CD4-positive, alpha-beta T cell treated with Interferon gamma for 1 hour (primary cell): Measurements from ENCODE around the gene TOX3.

ENCODE experiments used
- DNase-seq: peaks from one replicate; pipeline ENCODE4 v3.0.0-alpha.2; 2020

TOX3 gene

GRCh38 chr16:52563767-52564611 lies 17.0 kb upstream of the TOX3 start:
- no peak for DNase-seq

- DNase-seq = no peak
These were observed 15.8 kb upstream of the TOX3 start for GRCh38 chr16:52562770-52563169.

DNA sequence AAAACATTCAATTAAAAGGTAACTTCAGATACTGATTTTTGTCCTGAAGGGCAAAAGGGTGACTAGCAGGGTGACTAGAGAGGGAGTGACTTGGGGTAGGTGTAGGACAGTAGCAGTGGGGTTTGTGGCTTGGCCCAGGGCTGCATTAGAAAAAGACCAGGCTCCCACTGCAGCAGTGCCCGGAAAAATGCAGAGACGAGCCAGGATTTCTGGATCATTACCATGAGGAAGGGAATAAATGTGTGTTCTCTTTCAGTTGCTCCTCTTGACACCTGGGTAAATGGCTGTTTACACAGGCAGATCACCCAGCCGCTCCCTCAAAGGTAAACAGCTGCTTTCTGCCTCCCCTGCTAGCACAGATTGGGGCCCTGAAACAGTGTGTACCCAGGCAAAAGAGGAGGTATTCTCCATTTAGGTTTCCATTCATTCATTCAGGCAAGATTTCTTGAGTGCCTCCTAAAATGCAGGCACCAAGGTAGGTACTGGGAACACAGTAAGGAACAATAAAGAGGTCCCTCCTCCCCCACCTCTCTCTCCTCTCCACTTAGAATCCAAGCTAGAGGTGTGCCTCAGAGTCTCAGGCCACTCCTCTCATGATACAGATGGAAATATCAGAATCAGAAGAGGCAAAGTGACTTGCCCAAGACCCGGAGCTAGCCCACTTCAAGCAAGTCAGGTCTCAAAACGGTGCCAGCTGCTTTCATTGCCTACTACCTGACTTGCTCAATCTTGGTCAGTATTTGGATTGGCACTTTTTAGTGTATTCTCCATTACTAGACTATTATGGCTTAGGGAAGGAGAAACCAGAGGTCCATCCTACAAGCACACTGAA lies 15.2 kb upstream of the TOX3 start:
- DNase-seq = no peak

- DNase-seq = no peak
These were observed 11.5 kb upstream of the TOX3 start for GRCh38 chr16:52558448-52558847.

GRCh38 chr16:52557236-52557635 lies 10.3 kb upstream of the TOX3 start:
- DNase-seq = no peak

- DNase-seq = no peak
These were observed 9.1 kb upstream of the TOX3 start for GRCh38 chr16:52556083-52556482.

DNA sequence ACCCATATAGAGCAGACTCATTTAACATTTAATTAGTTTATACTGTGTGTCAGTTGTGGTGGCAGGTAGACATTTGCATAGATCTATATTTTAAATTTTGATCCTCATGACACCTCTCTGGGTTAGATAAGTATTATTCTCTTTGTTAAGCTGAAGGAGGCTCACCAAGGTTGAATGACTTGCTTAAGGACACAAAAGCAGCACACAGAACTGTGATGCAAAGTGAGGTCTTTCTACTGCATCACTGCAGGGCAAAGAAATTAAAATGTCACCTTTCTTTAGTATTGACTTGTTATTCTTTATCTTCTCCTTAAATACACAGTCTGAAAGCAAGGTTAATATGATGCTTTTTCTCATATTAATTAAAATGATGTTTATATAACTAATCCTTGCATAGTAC lies 8.6 kb upstream of the TOX3 start:
- no peak for DNase-seq

DNA sequence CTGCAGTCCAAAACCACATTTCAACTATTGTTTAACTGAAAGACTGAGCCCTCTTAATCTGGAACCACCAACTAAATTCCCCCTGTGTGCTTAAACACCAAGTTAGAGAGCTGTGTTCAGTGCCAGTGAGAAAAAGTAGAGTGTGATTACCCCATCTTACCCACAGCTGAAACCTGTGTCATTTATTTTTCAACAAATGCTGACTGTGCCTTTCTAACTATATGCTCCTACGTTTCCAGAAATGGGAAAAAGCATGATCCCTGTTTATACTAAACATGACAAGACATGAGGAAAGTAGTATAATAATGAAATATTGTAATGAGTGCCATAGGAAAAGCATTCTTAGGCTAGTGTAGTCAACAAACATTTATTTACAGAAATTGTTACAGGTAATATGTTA lies 7.4 kb upstream of the TOX3 start:
- DNase-seq = no peak

- DNase-seq = no peak
These were observed 6.4 kb upstream of the TOX3 start for GRCh38 chr16:52553322-52553721.

GRCh38 chr16:52552643-52553042 lies 5.7 kb upstream of the TOX3 start:
- no peak for DNase-seq

DNA sequence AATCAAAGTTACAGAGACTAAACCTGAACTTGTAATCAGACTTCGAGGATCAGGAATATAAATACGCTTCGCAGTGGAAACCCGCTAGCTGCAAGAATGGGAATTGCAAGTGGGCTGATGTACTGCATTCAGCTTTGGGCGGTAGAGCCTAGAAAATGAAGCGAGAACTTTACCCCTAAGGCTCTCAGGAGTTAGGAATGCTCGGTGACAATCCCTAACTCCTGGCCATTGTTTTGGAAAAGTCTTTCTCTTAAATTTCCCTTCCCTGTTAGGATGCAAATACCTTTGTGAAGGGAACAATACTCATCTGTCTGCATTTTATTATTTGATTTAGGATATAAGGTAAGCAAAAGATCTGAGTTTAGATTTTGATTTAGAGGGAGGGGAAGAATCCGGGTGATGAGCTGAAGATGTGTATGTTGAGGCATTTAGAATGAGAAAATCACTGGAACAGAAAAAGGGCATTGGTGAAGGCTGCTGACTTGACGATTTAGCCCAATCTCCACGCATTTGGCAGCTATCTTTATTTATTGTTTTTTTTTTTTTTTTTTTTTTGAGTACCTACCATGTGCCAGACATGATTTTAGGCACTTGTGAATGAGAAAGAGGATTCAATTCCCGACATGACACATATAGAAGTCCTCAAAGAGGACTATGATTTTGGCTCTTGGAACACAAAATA lies 2.2 kb upstream of the TOX3 start:
- no peak for DNase-seq

- no peak for DNase-seq
These were observed 1.5 kb upstream of the TOX3 start for GRCh38 chr16:52548261-52549010.

- DNase-seq = no peak
These were observed 882 bp upstream of the TOX3 start for GRCh38 chr16:52547834-52548215.

DNA sequence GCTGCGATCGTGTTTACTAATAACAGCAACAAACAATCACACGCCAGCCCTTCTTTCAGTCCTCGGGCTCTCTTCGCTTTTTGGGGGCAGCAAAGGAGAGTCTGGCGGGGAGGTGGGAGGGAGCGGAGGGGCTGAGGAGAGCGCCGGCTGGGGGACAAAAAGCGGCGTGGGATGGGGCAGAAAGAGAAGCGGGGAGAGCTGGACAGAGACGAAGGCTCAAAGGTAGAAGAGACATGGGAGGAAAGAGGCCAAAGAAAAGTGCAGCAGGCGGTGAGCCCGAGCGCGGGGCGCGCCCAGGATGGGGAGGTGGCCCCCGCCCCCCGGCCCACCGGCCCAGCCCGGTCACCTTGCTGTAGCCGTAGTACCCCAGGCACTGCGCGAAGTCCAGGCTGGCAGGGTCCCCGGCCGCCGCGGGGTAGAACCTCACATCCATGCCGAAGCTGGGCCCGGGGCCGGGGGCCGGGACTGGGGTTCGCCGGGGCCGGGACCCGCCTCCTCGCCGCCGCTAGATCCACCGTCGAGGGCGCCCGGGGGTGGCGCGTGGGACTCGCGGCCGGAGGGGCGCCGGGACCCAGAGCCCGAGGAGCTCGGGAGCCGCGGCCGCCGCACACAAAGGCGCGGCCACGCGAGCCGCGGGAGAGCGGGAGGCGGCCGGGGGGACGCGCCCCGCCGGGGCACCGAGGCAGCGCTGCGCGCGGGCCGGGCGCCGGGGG lies 496 bp downstream of the TOX3 start:
- DNase-seq = no peak

DNA sequence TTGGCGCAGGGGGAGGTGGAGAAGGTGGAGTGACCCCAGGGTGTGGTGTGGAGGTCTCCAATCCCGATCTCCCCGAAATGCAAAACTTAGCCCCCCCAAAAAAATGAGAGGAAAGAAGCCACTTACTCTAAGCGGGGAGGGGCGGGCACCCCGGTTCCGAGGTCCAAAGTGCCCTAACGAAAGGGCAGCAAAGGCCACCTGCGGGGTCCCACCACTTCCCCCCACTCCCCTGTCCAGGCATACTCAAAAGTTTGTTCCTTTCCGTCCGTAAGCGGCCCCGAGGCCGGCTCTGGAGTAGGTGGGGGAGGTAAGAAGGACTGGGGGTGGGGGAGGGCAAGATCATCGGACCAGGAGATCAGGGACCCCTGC lies 1.1 kb downstream of the TOX3 start:
- DNase-seq = no peak

- no peak for DNase-seq
These were observed 1.6 kb downstream of the TOX3 start for GRCh38 chr16:52545222-52545897.

GRCh38 chr16:52544703-52545102 lies 2.2 kb downstream of the TOX3 start:
- DNase-seq = no peak

DNA sequence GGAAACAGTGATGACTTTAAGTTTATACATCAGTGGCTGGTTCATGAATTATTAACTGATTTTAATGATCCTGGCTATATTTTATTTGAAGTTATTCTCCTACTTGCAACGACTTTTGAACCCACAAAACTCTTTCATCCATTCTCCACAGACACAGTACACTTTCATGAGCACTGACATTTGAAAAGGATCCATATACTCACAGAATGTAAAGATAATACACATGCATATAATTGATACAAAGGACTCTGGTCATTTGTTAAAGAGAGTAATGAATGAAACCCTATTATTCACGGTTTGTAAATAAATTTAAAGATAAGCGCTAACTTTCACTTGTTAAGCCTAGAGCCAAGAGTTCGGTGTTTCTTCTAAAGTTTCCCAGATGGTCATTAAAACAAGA lies 3.3 kb downstream of the TOX3 start:
- no peak for DNase-seq

- no peak for DNase-seq
These were observed 6.0 kb downstream of the TOX3 start for GRCh38 chr16:52540910-52541309.

- DNase-seq = no peak
These were observed 7.8 kb downstream of the TOX3 start for GRCh38 chr16:52539191-52539590.

GRCh38 chr16:52538511-52538910 lies 8.4 kb downstream of the TOX3 start:
- DNase-seq = no peak

DNA sequence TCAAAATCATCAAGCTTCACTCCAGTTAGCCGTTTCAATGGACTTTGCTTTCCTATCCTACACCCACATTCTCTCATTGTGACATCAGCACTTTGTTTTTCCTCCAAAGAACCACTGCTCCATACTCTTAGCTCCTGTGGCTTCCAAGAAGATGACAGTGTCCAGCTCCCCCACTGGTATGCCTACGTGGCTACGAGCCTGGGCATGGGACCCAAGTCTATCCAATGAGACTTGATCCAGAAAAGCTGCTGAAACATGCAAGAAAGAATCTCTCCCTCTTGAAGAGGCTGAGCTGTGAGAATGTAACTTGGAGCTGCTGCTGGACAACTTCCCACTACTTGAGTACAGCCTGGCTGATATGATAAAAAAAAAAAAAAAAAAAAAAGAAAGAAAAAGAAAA lies 9.4 kb downstream of the TOX3 start:
- no peak for DNase-seq
